GM23248 (cell line): ENCODE data around the gene MUC2.

Experiments
- EZH2 ChIP-seq: fragments of 200-600 bp; sonication (generic); IDR thresholded peaks from 2 replicates; pipeline ENCODE4 v1.6.1; 2018; ENCODE audit warnings: antibody characterized with exemption, mild to moderate bottlenecking; ENCODE audit not compliant: insufficient read depth, poor library complexity, severe bottlenecking
- EZH2phosphoT487 ChIP-seq: fragments of 200-600 bp; sonication (generic); IDR thresholded peaks from 2 replicates; pipeline ENCODE4 v1.6.1; 2018; ENCODE audit warnings: antibody characterized with exemption, moderate library complexity, mild to moderate bottlenecking, low read depth; ENCODE audit not compliant: insufficient read depth

DNA sequence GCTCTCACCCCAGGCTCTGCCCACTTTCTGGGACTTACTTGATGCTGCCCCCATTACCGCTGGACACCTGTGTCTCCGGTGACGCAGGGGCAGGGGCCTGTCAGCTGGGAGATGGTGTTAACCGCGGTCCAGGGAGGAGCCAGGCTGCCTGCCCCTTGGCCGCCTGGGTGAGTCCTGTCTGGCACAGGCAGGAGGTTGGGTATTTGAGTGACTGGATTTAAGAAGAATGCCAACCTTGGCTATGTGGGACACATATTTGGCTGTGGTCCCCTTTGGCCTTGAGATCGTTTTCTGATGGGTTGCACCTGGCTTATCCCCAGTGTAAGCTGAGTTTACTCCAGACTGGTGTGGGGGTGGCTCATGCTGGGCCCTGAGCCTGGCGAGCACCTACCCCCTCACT lies 40.7 kb upstream of the MUC2 start:
- TF ChIP-seq EZH2 (no peak), EZH2phosphoT487 (no peak)
